ENCODE measurements around the gene FILIP1.

Gene FILIP1

GRCh38 chr6:75246386-75246785, 247.2 kb downstream of the FILIP1 start:
- Histone ChIP-seq H2AFZ (ENCODE audit: low read depth, low read length, severe bottlenecking) (no peak overlapping the region), H4K20me1 (ENCODE audit: low read depth, low read length) (no peaks in the 10 kb centered on the region), H3K27me3 (ENCODE audit: low read length) (no peaks in the 10 kb centered on the region), H3K9ac (ENCODE audit: low read length) (no peak overlapping the region), H3K27ac (ENCODE audit: low read depth, low read length) (no peak overlapping the region), H3K79me2 (ENCODE audit: insufficient read depth, low read length) (peaks cover 21% of the 10 kb centered on the region), H3F3A (ENCODE audit: insufficient read depth) (no peaks in the 10 kb centered on the region), H3K4me3 (ENCODE audit: insufficient read depth, low read length, poor library complexity, severe bottlenecking) (no peak overlapping the region), H3K36me3 (ENCODE audit: low read length) (no peaks in the 10 kb centered on the region), H3K9me2 (replicated peaks; ENCODE audit: insufficient read depth, low read length) (no peaks in the 10 kb centered on the region), H3K9me3 (ENCODE audit: insufficient read depth, low read length) (no peaks in the 10 kb centered on the region), H3K4me2 (ENCODE audit: low read depth, low read length, poor library complexity, severe bottlenecking) (no peak overlapping the region)
- TF ChIP-seq CTCF (IDR thresholded peaks at IDR 0.05; ENCODE audit: insufficient read depth, low read length, poor library complexity, severe bottlenecking) = no peak
- no peak for TF ChIP-seq EZH2phosphoT487 (conservative IDR thresholded peaks at IDR 0.05; ENCODE audit: low read length)

GRCh38 chr6:75244063-75244584, 249.5 kb downstream of the FILIP1 start:
- H3F3A ChIP-seq (ENCODE audit: insufficient read depth) = peaks cover 6% of the 10 kb centered on the region; the same call in 1 of the 2 replicates
- no peaks in the 10 kb centered on the region for H3K9me2 ChIP-seq (replicated peaks; ENCODE audit: insufficient read depth, low read length)
- peak overlapping the region; percentile 89 for H2AFZ ChIP-seq (ENCODE audit: low read depth, low read length, severe bottlenecking)
- H3K9ac ChIP-seq (ENCODE audit: low read length) = peak overlapping the region; percentile 90
- H3K9me3 ChIP-seq (ENCODE audit: insufficient read depth, low read length) = no peaks in the 10 kb centered on the region
- peaks cover 19% of the 10 kb centered on the region for H3K36me3 ChIP-seq (ENCODE audit: low read length)
- TF ChIP-seq EZH2phosphoT487 (conservative IDR thresholded peaks at IDR 0.05; ENCODE audit: low read length) = no peak
- peaks cover 5% of the 10 kb centered on the region; the same call in 1 of the 2 replicates for H4K20me1 ChIP-seq (ENCODE audit: low read depth, low read length)
- peak overlapping the region; percentile 93 for H3K4me3 ChIP-seq (ENCODE audit: insufficient read depth, low read length, poor library complexity, severe bottlenecking)
- H3K4me2 ChIP-seq (ENCODE audit: low read depth, low read length, poor library complexity, severe bottlenecking) = peak overlapping the region; percentile 84
- peaks cover 33% of the 10 kb centered on the region for H3K79me2 ChIP-seq (ENCODE audit: insufficient read depth, low read length)
- H3K27ac ChIP-seq (ENCODE audit: low read depth, low read length) = no peak overlapping the region
- H3K27me3 ChIP-seq (ENCODE audit: low read length) = no peaks in the 10 kb centered on the region

- no peaks in the 10 kb centered on the region for H3K9me3 ChIP-seq (ENCODE audit: insufficient read depth, low read length)
- H3K9ac ChIP-seq (ENCODE audit: low read length) = peak within 1 kb of the TSS; percentile 90
- H2AFZ ChIP-seq (ENCODE audit: low read depth, low read length, severe bottlenecking) = peak within 1 kb of the TSS; percentile 89
- H4K20me1 ChIP-seq (ENCODE audit: low read depth, low read length) = peaks cover 5% of the 10 kb centered on the region; the same call in 1 of the 2 replicates
- peak within 1 kb of the TSS; percentile 93 for H3K4me3 ChIP-seq (ENCODE audit: insufficient read depth, low read length, poor library complexity, severe bottlenecking)
- H3K9me2 ChIP-seq (replicated peaks; ENCODE audit: insufficient read depth, low read length) = no peaks in the 10 kb centered on the region
- H3K36me3 ChIP-seq (ENCODE audit: low read length) = peaks cover 19% of the 10 kb centered on the region
- peak within 1 kb of the TSS; percentile 58 for H3K27ac ChIP-seq (ENCODE audit: low read depth, low read length)
- peaks cover 6% of the 10 kb centered on the region; the same call in 1 of the 2 replicates for H3F3A ChIP-seq (ENCODE audit: insufficient read depth)
- no peaks in the 10 kb centered on the region for H3K27me3 ChIP-seq (ENCODE audit: low read length)
- H3K4me2 ChIP-seq (ENCODE audit: low read depth, low read length, poor library complexity, severe bottlenecking) = peak within 1 kb of the TSS; percentile 84
- no peak for TF ChIP-seq CTCF (IDR thresholded peaks at IDR 0.05; ENCODE audit: insufficient read depth, low read length, poor library complexity, severe bottlenecking)
- TF ChIP-seq EZH2phosphoT487 (conservative IDR thresholded peaks at IDR 0.05; ENCODE audit: low read length) = no peak
- H3K79me2 ChIP-seq (ENCODE audit: insufficient read depth, low read length) = peaks cover 33% of the 10 kb centered on the region
These were observed 250.1 kb downstream of the FILIP1 start, which contains the start of gene COX7A2 for GRCh38 chr6:75243333-75244062. COX7A2 (minus strand) TSS chr6:75243801; CDS start chr6:75243734, 67 bp downstream.

All from SU-DHL-6 (cell line).